Stimulated activated CD8-positive, alpha-beta memory T cell treated with anti-CD3 and anti-CD28 coated beads, Interleukin-7, amount 100 ng/mL, for 48 hours (primary cell): ENCODE data around the gene TRIM33.
A peak's percentile ranks its signal among the peaks of the same experiment; 100 is the strongest.

Experiments
- DNase-seq, 2 donors: peaks; one replicate each; pipeline ENCODE4 v3.0.0-alpha.2; 2020; ENCODE audit warnings: low read depth in 1 of 2; ENCODE audit errors: extremely low read depth in 1 of 2

Gene TRIM33

GRCh38 chr1:114511032-114511785, at the start of gene TRIM33:
Gene TRIM33 (minus strand): TSS chr1:114511203. CDS start chr1:114511076, 127 bp downstream.
- DNase-seq, result peak; percentile 77 to 86

GRCh38 chr1:114559356-114559755, 48.4 kb upstream of the TRIM33 start:
- no peak for DNase-seq

- no peak for DNase-seq
Measured at GRCh38 chr1:114558544-114558943, 47.5 kb upstream of the TRIM33 start.

- DNase-seq, result no peak
Measured at GRCh38 chr1:114554577-114554976, 43.6 kb upstream of the TRIM33 start.

- no peak for DNase-seq
Measured at GRCh38 chr1:114552106-114552639, 41.2 kb upstream of the TRIM33 start.

- no peak for DNase-seq
Measured at GRCh38 chr1:114551400-114551799, 40.4 kb upstream of the TRIM33 start.

- DNase-seq, result no peak
Measured at GRCh38 chr1:114550336-114550735, 39.3 kb upstream of the TRIM33 start.

- DNase-seq, result no peak
Measured at GRCh38 chr1:114549137-114549536, 38.1 kb upstream of the TRIM33 start.

- DNase-seq, result no peak
Measured at GRCh38 chr1:114547076-114547475, 36.1 kb upstream of the TRIM33 start.

- DNase-seq, result no peak
Measured at GRCh38 chr1:114545796-114546195, 34.8 kb upstream of the TRIM33 start.

- no peak for DNase-seq
Measured at GRCh38 chr1:114545315-114545714, 34.3 kb upstream of the TRIM33 start.

GRCh38 chr1:114540821-114541220, 29.8 kb upstream of the TRIM33 start:
- DNase-seq, result no peak

- DNase-seq, result no peak
Measured at GRCh38 chr1:114540272-114540671, 29.3 kb upstream of the TRIM33 start.

- DNase-seq, result no peak
Measured at GRCh38 chr1:114536043-114536442, 25.0 kb upstream of the TRIM33 start.

- DNase-seq, result no peak
Measured at GRCh38 chr1:114535401-114535800, 24.4 kb upstream of the TRIM33 start.

- DNase-seq, result no peak
Measured at GRCh38 chr1:114531094-114531493, 20.1 kb upstream of the TRIM33 start.

- DNase-seq, result no peak
Measured at GRCh38 chr1:114530224-114530623, 19.2 kb upstream of the TRIM33 start.

GRCh38 chr1:114524944-114525343, 13.9 kb upstream of the TRIM33 start:
- no peak for DNase-seq

- DNase-seq, result no peak
Measured at GRCh38 chr1:114522264-114522575, 11.2 kb upstream of the TRIM33 start.

- no peak for DNase-seq
Measured at GRCh38 chr1:114521396-114522263, 10.6 kb upstream of the TRIM33 start.

GRCh38 chr1:114517348-114517747, 6.3 kb upstream of the TRIM33 start:
- no peak for DNase-seq
